HEK293T (cell line): ENCODE measurements around the gene MN1.

Experiments used
- BHLHE40 ChIP-seq: fragments of 450-650 bp; IDR thresholded peaks from 2 replicates; pipeline ENCODE4 v1.6.1; 2016; ENCODE audit warnings: mild to moderate bottlenecking, moderate library complexity, borderline replicate concordance
- ELF4 ChIP-seq: fragments of 450-650 bp; IDR thresholded peaks from 2 replicates; pipeline ENCODE4 v1.6.1; 2017; ENCODE audit warnings: antibody characterized with exemption
- FOXK2 ChIP-seq: fragments of 450-650 bp; IDR thresholded peaks from 2 replicates; pipeline ENCODE4 v1.6.1; 2016; ENCODE audit warnings: mild to moderate bottlenecking
- FOXM1 ChIP-seq: fragments of 450-650 bp; IDR thresholded peaks from 2 replicates; pipeline ENCODE4 v1.6.1; 2017; ENCODE audit warnings: mild to moderate bottlenecking, borderline replicate concordance
- L3MBTL2 ChIP-seq: fragments of 450-650 bp; conservative IDR thresholded peaks from 2 replicates; pipeline ENCODE4 v1.6.1; 2016; ENCODE audit warnings: mild to moderate bottlenecking
- LEF1 ChIP-seq: fragments of 450-650 bp; IDR thresholded peaks from 2 replicates; pipeline ENCODE4 v1.6.1; 2017; ENCODE audit warnings: mild to moderate bottlenecking, borderline replicate concordance
- NFRKB ChIP-seq: fragments of 450-650 bp; IDR thresholded peaks from 2 replicates; pipeline ENCODE4 v1.6.1; 2016; ENCODE audit warnings: mild to moderate bottlenecking, moderate library complexity
- SP1 ChIP-seq: fragments of 450-650 bp; IDR thresholded peaks from 2 replicates; pipeline ENCODE4 v1.6.1; 2017
- TARDBP ChIP-seq: fragments of 450-650 bp; IDR thresholded peaks from 2 replicates; pipeline ENCODE4 v1.6.1; 2016

- no peak for TF ChIP-seq L3MBTL2
- TF ChIP-seq ELF4, result no peak
- TF ChIP-seq TARDBP, result no peak
- no peak for TF ChIP-seq FOXM1
- no peak for TF ChIP-seq NFRKB
- TF ChIP-seq LEF1, result no peak
- TF ChIP-seq BHLHE40, result no peak
- TF ChIP-seq SP1, result no peak
- no peak for TF ChIP-seq FOXK2
Observed at GRCh38 chr22:27820896-27821866, 19.6 kb upstream of the MN1 start.
